Fibroblast of pulmonary artery (primary cell): ENCODE measurements around the gene RAVER1.
"Not testable (repeated sequence)": the region's sequence is repeated elsewhere in the genome, so short reads cannot be mapped to it uniquely, and the experiment has no call there.

Experiments used
- DNase-seq: peaks from one replicate; pipeline ENCODE4 v3.0.0-alpha.2; 2010; ENCODE audit warnings: low read depth
- H3K4me3 ChIP-seq: replicated peaks from 2 replicates; pipeline ENCODE4 v1.5.1; 2011; ENCODE audit warnings: low read depth, mild to moderate bottlenecking, control low read depth, low read length, moderate library complexity
- TF ChIP-seq, protein P1 (sequence below): IDR thresholded peaks from 2 replicates; pipeline ENCODE4 v1.5.1; 2011; ENCODE audit warnings: mild to moderate bottlenecking, control low read depth, low read length, inconsistent platforms; ENCODE audit errors: missing control alignments

The RAVER1 gene, protein sequence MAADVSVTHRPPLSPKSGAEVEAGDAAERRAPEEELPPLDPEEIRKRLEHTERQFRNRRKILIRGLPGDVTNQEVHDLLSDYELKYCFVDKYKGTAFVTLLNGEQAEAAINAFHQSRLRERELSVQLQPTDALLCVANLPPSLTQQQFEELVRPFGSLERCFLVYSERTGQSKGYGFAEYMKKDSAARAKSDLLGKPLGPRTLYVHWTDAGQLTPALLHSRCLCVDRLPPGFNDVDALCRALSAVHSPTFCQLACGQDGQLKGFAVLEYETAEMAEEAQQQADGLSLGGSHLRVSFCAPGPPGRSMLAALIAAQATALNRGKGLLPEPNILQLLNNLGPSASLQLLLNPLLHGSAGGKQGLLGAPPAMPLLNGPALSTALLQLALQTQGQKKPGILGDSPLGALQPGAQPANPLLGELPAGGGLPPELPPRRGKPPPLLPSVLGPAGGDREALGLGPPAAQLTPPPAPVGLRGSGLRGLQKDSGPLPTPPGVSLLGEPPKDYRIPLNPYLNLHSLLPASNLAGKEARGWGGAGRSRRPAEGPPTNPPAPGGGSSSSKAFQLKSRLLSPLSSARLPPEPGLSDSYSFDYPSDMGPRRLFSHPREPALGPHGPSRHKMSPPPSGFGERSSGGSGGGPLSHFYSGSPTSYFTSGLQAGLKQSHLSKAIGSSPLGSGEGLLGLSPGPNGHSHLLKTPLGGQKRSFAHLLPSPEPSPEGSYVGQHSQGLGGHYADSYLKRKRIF

DNA sequence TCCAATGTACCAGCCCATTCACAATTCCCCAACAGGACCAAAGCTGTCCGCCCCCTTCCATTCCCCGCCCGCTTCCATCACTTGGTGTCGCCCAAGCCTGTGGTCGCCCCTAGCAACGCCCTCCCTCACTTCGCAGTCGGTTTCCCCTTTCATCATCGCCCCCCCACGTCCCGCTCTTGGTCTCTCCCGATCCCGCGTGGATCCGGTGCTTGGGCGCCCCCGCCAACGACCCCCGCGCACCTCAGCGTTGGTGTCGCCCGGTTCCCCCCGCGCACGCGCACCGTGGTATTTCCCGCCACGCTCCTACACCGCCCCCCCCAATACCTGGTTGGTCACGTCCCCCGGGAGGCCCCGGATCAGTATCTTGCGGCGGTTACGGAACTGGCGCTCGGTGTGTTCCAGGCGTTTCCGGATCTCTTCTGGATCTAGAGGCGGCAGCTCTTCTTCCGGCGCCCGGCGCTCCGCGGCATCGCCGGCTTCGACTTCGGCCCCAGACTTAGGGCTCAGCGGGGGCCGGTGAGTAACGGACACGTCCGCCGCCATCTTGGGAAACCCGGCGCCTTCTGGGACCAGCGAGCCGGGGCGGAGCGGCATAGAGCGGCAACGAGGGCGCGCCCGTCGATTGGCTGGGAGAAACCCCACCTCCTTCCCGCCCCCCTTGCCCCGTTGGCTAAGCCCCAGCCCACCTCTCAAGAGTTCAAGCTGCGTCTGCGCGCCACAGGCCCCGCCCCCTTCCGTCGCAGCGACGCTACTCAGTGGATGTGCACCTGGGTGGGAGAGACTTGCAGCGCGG lies at the start of gene RAVER1:
TSS of gene RAVER1 (minus strand) at position 565 of the 793 bp plus-strand sequence. CDS start at position 543, 22 bp downstream.
- TF ChIP-seq, protein P1, sequence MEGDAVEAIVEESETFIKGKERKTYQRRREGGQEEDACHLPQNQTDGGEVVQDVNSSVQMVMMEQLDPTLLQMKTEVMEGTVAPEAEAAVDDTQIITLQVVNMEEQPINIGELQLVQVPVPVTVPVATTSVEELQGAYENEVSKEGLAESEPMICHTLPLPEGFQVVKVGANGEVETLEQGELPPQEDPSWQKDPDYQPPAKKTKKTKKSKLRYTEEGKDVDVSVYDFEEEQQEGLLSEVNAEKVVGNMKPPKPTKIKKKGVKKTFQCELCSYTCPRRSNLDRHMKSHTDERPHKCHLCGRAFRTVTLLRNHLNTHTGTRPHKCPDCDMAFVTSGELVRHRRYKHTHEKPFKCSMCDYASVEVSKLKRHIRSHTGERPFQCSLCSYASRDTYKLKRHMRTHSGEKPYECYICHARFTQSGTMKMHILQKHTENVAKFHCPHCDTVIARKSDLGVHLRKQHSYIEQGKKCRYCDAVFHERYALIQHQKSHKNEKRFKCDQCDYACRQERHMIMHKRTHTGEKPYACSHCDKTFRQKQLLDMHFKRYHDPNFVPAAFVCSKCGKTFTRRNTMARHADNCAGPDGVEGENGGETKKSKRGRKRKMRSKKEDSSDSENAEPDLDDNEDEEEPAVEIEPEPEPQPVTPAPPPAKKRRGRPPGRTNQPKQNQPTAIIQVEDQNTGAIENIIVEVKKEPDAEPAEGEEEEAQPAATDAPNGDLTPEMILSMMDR = no peak
- H3K4me3 ChIP-seq = peak within 1 kb of the TSS; percentile 90
- DNase-seq = peak; percentile 98

DNA sequence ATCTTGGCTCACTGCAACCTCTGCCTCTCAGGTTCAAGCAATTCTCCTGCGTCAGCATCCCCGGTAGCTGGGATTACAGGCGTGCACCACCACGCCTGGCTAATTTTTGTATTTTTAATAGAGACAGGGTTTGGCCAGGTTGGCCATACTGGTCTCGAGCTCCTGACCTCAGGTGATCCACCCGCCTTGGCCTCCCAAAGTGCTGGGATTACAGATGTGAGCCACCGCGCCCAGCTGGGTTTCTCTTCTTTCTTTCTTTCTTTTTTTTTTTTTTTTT lies 49.8 kb upstream of the RAVER1 start:
- H3K4me3 ChIP-seq, DNase-seq: not testable (repeated sequence)

DNA sequence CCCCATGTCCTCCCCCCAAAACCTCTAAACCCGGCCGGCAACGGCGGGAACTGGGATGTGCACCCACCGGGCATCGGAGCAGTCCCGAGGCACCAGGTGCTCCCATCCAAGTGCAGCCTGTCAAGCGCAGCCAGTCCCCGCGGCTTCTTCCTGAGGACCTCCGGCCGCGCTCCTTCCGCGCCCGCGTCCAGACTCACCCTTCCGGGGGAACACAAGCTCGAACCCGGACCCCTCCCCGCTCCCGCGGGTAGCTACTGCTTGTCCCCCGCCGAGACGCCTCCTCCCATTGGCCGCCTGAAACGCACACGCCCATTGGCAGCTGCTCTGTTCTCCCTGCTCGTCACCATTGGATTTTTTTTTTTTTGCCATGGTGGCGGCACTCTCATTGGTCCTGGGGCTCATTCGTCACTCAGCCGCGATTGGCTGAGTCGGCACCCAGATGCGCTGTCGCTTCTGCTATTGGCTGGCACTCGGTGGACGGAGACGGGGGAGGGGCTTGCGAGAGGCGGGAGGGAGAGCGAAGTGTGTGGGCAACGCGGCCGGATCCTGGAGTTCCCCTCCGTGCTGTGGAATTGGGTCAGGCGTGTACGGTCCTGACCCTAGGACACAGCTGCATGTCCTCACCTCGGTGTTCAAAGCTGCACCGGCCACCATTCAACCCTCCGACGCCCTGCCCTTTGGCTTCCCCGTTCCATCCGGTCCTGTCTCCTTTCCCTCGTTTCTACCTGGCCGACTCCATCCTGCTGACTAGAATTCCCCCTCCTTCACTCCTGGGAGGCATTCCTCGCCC lies 47.2 kb upstream of the RAVER1 start, which contains the start of gene TYK2:
TSS of gene TYK2 (minus strand) at position 260 of the 790 bp plus-strand sequence. CDS start 2,166 bp downstream, outside the sequence.
- peak within 1 kb of the TSS; percentile 97 for H3K4me3 ChIP-seq
- TF ChIP-seq, protein P1 = no peak
- peak; percentile 99 for DNase-seq

DNA sequence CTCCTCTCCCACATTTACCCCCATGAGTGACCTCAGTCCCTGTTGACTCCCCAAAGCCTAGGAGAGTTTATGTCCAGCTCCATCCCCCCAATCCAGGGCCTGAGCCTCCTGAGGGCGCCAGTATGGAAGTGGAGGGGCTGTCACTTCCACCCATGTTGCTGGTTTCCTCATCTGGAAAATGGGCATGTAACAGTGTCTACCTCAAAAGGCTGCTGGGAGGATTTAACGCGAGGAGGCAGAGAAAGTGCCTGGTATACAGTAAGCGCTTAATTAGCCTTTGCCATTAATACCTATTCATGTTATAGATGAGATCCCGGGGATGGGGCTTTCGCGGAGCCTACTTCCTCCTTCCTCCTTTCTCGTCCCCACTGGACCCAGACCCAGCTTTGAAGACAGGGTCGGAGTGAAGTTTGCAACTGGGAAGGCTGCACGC lies 46.6 kb upstream of the RAVER1 start:
- DNase-seq = no peak
- TF ChIP-seq, protein P1 = no peak

DNA sequence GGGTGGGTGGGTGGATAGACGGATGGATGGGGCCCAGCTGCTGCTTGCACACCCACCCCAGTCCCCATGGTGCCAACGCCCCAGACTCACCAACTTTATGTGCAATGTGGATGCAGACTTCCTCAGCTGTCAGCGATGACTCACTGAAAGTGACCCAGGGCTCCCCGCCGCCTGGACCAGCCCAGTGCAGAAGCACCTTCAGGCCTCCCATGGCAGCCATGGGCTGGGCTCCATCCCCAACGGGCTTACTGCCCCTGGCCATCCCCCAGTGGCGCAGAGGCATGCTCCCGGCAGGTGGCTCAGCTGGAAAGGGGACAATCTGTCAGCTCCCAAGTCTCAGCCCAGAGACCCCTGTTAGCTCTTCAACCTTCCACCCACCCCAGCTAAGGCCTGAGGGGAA lies 44.8 kb upstream of the RAVER1 start:
- TF ChIP-seq, protein P1 = no peak
- DNase-seq = no peak
- H3K4me3 ChIP-seq = no peak overlapping the region

More for the DNA sequence above, 46.6 kb upstream of the RAVER1 start:
- peak overlapping the region; percentile 97 for H3K4me3 ChIP-seq

DNA sequence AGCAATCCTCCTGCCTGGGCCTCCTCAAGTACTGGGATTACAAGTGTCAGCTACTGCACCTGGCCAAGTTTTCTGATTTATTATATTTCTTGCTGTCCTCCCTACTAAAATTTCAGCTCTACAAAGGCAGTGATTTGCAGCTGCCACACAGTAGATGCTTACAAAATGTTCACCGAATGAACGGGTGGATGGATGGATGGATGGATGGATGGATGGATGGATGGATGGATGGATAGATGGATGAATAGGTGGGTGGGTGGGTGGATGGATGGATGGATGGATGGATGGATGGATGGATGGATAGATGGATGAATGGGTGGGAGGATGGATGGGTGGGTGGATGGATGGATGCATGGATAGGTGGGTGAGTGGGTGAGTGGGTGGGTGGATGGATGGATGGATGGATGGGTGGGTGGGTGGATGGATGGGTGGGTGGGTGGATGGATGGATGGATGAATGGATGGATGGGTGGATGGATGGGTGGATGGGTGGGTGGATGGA lies 43.9 kb upstream of the RAVER1 start:
- H3K4me3 ChIP-seq, DNase-seq: not testable (repeated sequence)

DNA sequence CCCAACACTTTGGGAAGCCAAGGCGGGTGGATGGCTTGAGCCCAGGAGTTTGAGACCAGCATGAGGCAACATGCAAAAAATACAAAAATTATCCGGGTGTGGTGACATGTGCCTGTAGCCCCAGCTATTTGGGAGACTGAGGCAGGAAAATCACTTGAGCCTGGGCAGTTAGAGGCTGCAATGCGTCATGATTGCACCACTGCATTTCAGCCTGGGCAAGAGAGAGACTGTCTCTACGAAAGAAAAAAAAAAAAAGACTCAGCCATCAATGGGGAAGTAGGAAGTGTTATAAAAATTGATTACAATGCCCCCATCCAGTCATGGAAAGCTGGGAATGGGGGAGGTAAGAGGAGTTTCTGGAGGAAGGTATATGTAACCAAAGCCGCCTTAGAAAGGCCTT lies 41.6 kb upstream of the RAVER1 start:
- H3K4me3 ChIP-seq = no peak overlapping the region
- DNase-seq = no peak
- TF ChIP-seq, protein P1 = no peak
